Natural killer cell treated with Interleukin-12 subunit alpha and Interleukin-12 subunit beta and Interleukin-15 and Interleukin-18, amount 100 ng/mL, for 72 hours (primary cell): ENCODE measurements around the gene PML. TPM values are rescaled to one million over a fixed set of nuclear protein-coding genes. Genes with fewer than 3 reads are reported as not detected.

Experiments
- ATAC-seq, 2 donors: fragments of 150-1000 bp; cut with Tn5 transposase in 1 of 2; sonication (Bioruptor Pico), chemical (Tn5 transposase) in 1 of 2; 2 replicates each; pipeline ENCODE4 v1.10.0; 2021
- DNase-seq: peaks from one replicate; pipeline ENCODE4 v3.0.0; 2022; ENCODE audit warnings: low spot score
- H3K27ac Mint-ChIP-seq, 2 donors: 1 replicate in 1 of 2; 2 replicates in 1 of 2; pipeline ENCODE4 v1.8.0; 2022; ENCODE audit warnings: mixed read lengths in 2 of 2, mild to moderate bottlenecking in 1 of 2, moderate library complexity in 1 of 2
- H3K27me3 Mint-ChIP-seq, 2 donors: 1 replicate in 1 of 2; 2 replicates in 1 of 2; pipeline ENCODE4 v1.8.0; 2022; ENCODE audit warnings: mixed read lengths in 2 of 2
- H3K36me3 Mint-ChIP-seq: one replicate; pipeline ENCODE4 v1.8.0; 2022; ENCODE audit warnings: mixed read lengths
- H3K4me1 Mint-ChIP-seq, 2 donors: 1 replicate in 1 of 2; 2 replicates in 1 of 2; pipeline ENCODE4 v1.8.0; 2022; ENCODE audit warnings: low read depth in 2 of 2, mixed read lengths in 2 of 2, mild to moderate bottlenecking in 1 of 2
- H3K4me3 Mint-ChIP-seq: one replicate; pipeline ENCODE4 v1.8.0; 2022; ENCODE audit warnings: mixed read lengths
- H3K9me3 Mint-ChIP-seq: 2 replicates; pipeline ENCODE4 v1.8.0; 2022; ENCODE audit warnings: mixed read lengths
- total RNA-seq, 2 donors: library from RNA; stranded (reverse); gene quantifications; one replicate each; pipeline ENCODE4 v1.2.3, GENCODE V29; 2022

The PML gene
- total RNA-seq, 2 donors from 2014 or later = 62.6 to 72.3 TPM

DNA sequence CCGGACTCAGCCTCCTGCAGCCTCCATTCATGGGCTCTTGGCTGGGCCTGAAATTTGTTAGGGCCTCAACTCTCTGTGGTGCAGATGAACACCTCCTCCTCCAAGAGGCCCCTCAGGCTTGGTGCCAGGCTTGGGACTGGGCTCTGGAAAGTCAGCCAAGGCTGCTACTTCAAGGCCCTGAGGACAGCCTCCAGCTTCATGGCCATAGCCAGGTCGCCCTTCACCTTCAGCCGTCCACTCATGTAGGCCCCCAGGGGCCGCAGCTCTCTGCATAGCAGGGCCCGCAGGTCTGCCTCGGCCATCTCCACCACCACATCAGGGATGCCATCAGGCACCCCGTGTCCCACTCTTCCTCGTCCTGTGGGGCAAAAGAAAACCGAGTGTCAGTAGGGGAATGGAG is 10.7 kb upstream of the PML start:
- H3K27ac Mint-ChIP-seq = no peak overlapping the region
- H3K4me1 Mint-ChIP-seq = peaks cover 8% of the 10 kb centered on the region in 2 donors
- no peaks in the 10 kb centered on the region for H3K36me3 Mint-ChIP-seq
- H3K9me3 Mint-ChIP-seq = no peaks in the 10 kb centered on the region
- H3K4me3 Mint-ChIP-seq = no peak overlapping the region
- H3K27me3 Mint-ChIP-seq = peaks cover 4 to 9% of the 10 kb centered on the region in 2 donors
- DNase-seq (no peak), ATAC-seq (peak in 1 of 2 donors; percentile 14)

DNA sequence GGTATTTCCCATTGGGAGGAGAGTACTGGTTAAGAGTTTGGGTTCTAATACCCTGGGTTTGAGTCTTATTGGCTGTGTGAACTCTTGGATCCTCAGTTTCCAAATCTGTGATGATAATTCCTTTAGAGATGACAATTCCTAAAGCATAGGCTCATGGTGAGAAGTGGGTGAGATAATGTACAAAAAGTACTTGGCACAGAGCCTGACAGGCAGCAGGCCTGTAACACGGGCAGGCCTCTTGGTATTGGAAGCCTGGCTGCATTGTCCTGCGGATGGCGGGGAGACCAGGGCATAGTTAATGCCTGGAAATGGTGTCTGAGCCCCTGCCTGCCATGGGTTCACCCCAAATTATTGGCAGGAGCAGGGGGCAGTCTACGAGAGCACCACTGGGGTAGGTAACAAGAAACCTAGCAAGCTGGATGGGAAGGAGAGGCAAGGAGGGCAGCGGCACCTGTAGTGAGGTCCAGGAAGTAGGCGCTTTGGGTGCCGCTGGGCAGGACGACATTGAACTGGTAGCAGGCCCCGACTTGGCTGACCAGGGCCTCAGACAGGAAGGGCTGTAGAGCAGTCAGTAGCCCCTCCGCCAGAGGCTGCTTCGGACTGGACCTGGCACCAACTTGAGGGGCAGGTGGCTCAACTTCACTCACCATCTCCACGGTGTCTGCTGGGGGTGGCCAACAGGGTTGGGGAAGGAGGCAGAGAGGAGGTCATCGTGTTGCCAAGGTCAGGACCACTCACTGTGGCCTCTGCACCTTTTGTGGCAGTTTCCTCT is 10.1 kb upstream of the PML start:
- DNase-seq (no peak), ATAC-seq (no peak)
- Mint-ChIP-seq H3K4me3 (no peak overlapping the region), H3K9me3 (no peaks in the 10 kb centered on the region), H3K27me3 (peaks cover 0 to 6% of the 10 kb centered on the region in 2 donors), H3K27ac (no peak overlapping the region), H3K4me1 (peaks cover 8% of the 10 kb centered on the region in 2 donors), H3K36me3 (no peaks in the 10 kb centered on the region)

DNA sequence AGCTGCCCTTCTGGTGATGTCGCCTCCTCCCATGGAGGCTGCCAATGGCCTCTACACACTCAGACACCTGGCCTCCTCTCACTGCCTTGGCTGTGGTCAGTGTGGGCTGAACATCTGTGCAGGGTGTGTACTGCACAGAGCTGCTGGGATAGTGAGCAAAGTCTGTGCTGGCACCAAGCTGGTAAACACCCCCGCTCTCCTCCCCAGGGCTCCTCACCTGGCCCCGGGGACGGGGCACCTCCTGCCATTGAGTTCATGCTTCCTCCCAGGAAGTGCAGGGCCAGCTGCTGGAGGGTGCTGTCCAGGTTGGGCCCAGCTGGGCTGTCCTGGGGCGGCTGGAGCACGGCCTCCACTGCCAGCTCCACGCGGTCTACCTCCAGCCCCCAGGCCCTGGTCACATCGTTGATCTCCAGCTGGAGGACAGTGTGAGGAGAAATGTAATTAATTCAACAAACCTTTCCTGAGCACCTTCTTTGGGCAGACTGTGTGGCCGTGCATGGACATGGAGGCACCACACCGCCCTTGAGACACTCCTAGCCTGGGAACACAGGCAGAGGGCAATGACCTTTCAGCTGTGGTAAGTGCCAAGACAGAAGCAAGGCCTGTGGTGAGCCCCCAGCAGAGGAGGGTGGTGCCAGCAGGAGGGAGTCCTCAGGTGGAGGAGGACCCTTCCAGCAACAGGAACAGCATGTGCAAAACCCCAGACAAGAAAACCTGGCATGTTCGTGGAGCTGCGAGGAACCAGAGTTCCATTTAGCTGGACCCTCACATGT is 9.2 kb upstream of the PML start:
- Mint-ChIP-seq H3K4me3 (no peak overlapping the region), H3K27me3 (peaks cover 0 to 6% of the 10 kb centered on the region in 2 donors), H3K27ac (peak overlapping the region in 1 of 2 donors; percentile 77), H3K4me1 (peaks cover 8% of the 10 kb centered on the region in 2 donors), H3K9me3 (no peaks in the 10 kb centered on the region), H3K36me3 (no peaks in the 10 kb centered on the region)
- DNase-seq (no peak), ATAC-seq (peak in 1 of 2 donors; percentile 33)

DNA sequence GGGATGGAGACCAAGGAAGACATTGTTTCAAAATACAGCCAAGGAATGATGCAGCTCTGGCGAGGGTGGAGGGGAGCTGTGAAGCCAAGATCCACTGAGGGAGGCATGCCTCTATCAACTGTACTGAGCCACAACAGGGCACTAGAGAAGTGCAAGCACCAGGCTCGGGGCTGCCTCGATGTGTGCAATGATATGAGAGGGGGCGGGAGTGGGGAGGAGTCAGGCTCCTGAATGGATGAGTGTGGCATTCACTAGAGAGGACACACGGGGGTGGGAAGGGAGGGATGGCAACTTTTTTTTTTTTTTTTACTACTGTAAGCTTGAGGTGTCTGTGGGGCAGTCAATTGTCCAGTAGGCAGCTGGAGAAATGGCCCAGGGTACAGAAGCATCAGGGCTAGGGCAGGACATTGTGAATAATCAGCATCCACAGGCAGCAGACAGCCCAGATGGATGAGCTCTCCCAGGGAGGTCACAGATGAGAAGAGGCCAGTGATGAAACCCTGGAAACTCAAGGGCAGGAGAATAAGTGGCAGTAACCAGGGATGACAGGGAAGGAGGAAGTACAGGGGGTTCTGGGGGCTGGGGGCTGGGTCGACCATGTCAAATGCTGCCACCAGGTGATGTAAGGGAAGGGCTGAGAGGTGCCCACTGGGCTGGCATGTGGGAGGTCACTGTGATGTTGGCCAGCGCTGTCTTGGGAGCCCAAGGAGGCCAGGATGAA is 8.3 kb upstream of the PML start:
- DNase-seq = no peak
- H3K9me3 Mint-ChIP-seq = no peaks in the 10 kb centered on the region
- H3K4me3 Mint-ChIP-seq = no peak overlapping the region
- peak overlapping the region in 1 of 2 donors; percentile 77 for H3K27ac Mint-ChIP-seq
- peaks cover 12 to 13% of the 10 kb centered on the region in 2 donors for H3K4me1 Mint-ChIP-seq
- ATAC-seq = no peak
- H3K36me3 Mint-ChIP-seq = no peaks in the 10 kb centered on the region
- peaks cover 0 to 6% of the 10 kb centered on the region in 2 donors for H3K27me3 Mint-ChIP-seq

DNA sequence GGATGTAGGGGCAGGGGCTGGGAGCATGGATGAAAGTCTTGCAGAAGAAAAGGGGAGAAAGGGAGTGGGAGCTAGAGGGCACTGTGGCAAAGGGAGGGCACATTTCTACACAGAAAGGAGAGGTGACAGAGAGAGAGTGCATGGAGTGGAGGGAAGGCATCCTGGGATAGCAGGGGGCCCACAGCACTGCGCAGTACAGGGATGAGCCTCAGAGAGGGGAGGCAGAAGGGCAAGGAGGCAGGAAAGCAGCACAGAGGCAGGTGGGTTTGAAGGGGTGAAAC is 7.8 kb upstream of the PML start:
- DNase-seq (no peak), ATAC-seq (no peak)
- H3K36me3 Mint-ChIP-seq = no peaks in the 10 kb centered on the region
- no peaks in the 10 kb centered on the region for H3K9me3 Mint-ChIP-seq
- peaks cover 9 to 12% of the 10 kb centered on the region in 2 donors for H3K4me1 Mint-ChIP-seq
- peak overlapping the region in 1 of 2 donors; percentile 10 for H3K27ac Mint-ChIP-seq
- no peak overlapping the region for H3K4me3 Mint-ChIP-seq
- H3K27me3 Mint-ChIP-seq = peaks cover 0 to 3% of the 10 kb centered on the region in 2 donors

DNA sequence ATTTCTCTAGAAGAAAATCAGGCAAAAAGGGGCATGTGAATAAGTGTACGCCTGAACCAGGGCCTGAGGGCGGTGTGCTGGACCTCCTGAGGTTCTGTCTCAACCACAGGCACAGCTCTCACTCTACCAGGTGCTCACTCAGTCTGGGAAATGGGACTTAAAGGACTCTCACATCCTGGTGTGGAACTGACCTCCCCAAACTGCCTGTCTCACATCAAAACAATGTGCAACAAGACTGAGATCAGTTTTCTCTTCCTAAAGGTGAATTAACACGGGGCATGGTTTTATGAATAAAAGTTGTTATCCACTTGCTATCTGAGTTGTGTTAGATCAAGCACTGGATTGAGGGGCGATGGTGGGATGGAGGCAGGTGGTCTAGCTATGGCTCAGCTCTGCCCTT is 7.3 kb upstream of the PML start:
- Mint-ChIP-seq H3K4me3 (no peak overlapping the region), H3K36me3 (no peaks in the 10 kb centered on the region), H3K9me3 (no peaks in the 10 kb centered on the region), H3K27me3 (no peaks in the 10 kb centered on the region), H3K27ac (peak overlapping the region in 1 of 2 donors; percentile 10), H3K4me1 (peaks cover 4 to 9% of the 10 kb centered on the region in 2 donors)
- DNase-seq = no peak
- ATAC-seq = no peak

DNA sequence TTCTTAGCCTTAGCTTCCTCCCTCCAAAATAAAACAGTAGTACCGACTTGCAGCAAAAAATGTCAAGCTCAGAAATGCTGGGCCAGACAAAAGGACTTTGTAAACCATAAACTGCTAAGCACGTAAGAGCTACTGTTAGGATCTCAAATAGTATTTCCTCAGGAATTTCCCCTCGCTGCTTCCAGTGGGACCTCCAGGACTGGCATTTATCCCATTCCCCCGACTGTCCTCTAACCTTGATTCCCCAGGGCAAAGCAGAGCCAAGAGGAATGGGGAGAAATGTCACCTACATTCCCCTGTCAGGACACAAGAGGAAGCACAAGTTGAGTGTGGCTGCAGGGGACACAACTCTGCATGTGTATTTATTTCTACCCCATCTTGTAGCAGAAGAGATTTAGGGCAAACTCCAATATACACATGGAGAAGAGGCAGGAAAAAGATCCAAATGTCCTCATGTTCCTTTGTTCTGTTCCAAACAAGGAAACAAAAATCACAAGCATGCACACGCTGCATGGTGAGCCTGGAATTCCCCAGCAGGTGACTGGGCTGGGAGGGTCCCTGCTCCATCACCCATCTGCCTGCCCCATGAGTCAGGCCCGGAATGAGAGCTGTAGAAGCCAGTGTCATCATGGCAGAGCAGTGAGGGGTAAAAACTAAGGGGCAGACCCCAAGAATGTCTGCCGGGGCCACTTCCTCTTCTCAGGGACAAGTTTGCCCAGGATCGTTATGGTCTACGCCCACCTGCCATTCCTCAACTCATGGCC is 6.7 kb upstream of the PML start:
- no peak for DNase-seq
- Mint-ChIP-seq H3K27ac (no peak overlapping the region), H3K36me3 (no peaks in the 10 kb centered on the region), H3K27me3 (no peaks in the 10 kb centered on the region), H3K4me1 (peaks cover 10 to 14% of the 10 kb centered on the region in 2 donors), H3K9me3 (no peaks in the 10 kb centered on the region), H3K4me3 (no peak overlapping the region)
- no peak for ATAC-seq

DNA sequence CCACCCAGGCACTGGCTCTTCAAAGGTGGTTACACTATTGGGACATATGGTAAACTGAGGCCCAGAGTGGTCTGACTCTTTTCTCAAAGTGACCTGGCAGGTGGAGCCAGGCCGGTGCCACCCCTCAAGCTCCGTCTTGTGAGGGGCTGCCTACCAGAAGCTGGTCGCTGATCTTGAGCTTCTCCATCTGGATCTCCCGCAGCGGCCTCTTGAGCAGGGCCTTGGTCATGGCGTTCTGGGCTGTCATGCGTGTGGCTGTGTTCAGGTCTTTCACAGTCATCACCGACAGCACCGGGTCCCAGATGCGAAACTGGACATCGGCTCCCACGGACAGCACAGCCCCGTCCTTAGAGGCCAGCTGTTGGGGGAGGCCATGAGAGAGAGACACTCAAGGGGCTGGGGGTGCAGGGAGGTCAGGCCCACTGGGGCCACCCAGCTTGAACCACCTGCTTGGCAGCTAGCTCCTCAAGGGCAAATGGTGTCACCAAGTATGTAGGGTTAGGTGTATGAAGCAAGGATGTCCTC is 6.0 kb upstream of the PML start:
- Mint-ChIP-seq H3K36me3 (no peaks in the 10 kb centered on the region), H3K9me3 (no peaks in the 10 kb centered on the region), H3K4me3 (no peak overlapping the region), H3K4me1 (peaks cover 11 to 15% of the 10 kb centered on the region in 2 donors), H3K27ac (no peak overlapping the region), H3K27me3 (no peaks in the 10 kb centered on the region)
- DNase-seq (no peak), ATAC-seq (no peak)

DNA sequence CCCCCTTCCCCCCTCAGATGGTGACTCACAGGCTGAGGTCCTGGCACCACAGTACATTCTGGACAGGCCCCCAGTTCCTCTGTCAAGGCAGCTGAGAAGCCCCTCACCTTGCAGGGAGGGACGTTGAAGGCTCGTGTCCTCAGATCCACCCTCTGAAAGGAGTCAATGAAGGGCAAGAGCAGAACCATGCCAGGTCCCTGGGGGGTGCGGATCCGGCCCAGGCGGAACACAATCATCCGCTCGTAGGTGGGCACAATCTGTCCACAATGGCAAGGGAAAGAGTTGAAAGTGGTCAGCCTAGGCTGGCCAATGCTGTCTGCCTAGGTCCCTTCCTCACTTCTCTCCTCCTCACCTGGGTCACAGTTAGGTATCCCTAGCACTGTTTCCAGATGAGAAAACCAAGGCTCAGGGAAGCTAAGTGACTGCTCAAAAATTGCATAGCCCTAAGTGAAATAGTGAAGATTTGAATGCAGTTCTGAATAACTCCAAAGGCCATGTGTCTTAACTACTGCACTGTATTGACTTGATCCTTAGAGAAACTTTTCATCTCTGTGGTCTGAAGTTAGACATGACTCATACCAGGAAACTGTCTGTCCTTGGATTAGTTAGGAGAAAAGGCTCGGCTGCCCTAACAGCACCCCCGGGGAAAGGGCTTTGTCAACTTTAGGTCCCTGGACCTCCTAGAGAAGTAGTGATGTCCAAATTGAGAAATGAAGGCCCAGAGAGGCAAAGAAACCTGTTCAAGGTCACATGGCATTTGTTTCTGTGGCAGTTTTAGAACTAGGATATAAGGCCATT is 5.3 kb upstream of the PML start:
- Mint-ChIP-seq H3K4me3 (no peak overlapping the region), H3K9me3 (no peaks in the 10 kb centered on the region), H3K27ac (no peak overlapping the region), H3K36me3 (no peaks in the 10 kb centered on the region), H3K27me3 (no peaks in the 10 kb centered on the region), H3K4me1 (peaks cover 18 to 20% of the 10 kb centered on the region in 2 donors)
- DNase-seq (no peak), ATAC-seq (no peak)

DNA sequence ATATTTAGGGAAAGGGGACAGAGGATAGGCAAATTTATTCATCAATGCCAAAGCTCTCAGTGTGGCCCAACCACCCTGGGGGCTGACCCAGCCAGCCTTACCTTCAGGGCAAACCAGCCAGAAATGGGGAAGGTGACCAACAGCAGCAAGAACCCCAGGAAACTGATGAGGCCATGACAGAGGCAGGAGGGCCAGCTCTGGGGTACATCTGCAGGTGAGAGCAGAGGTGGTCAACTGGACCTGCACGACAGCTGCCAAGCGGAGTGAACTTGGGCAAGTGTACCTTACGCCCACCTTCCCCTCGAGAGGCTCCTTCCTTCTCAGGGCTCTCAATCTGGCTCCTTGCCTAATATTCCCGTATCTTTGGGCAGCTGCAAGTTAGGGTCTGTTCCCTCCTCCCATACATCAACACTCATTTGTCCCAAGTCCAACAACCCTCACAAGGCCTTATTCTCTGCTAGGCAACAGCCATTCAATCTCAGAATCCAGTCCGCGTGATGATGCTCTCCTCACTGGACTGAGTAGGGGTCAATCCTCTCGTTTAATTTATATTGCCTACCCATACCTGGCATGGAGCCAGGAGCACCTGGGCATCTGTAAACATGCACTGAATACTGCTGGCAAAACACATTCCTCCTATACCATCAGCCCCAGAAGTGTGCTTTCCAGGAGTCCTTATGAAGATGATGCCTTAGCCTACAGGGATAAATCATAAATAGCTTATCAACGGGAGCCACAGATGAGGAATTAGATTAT is 4.1 kb upstream of the PML start:
- Mint-ChIP-seq H3K9me3 (no peaks in the 10 kb centered on the region), H3K36me3 (no peaks in the 10 kb centered on the region), H3K4me1 (peaks cover 24% of the 10 kb centered on the region in 2 donors), H3K27ac (no peak overlapping the region), H3K4me3 (peak overlapping the region; percentile 77), H3K27me3 (no peaks in the 10 kb centered on the region)
- ATAC-seq = no peak
- no peak for DNase-seq

DNA sequence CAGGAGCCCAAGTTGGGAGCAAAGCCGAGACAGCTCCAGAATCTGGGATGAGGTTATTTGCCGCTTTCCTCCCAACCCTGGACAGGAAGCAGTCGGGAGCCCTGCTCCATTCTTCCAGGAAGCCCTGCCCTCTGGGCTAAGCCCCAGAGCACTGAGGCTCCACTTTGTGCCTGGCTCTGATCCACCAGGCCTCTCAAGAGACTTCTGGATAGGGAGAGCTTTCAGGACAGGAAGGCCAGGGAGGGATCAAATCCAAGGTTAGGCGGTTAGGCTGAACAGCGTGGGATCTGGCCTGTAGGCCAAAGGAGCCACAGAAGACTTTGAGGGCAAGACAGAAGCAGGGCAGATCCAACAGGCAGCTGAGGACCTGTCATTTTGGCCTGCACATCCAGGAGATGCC is 3.3 kb upstream of the PML start:
- no peak for DNase-seq
- H3K27ac Mint-ChIP-seq = peak overlapping the region in 1 of 2 donors; percentile 54
- H3K4me3 Mint-ChIP-seq = peak overlapping the region; percentile 77
- no peaks in the 10 kb centered on the region for H3K9me3 Mint-ChIP-seq
- H3K27me3 Mint-ChIP-seq = no peaks in the 10 kb centered on the region
- H3K36me3 Mint-ChIP-seq = no peaks in the 10 kb centered on the region
- ATAC-seq = no peak
- H3K4me1 Mint-ChIP-seq = peaks cover 24 to 28% of the 10 kb centered on the region in 2 donors
